ENCODE data around the gene CHMP1B.
"Not testable (repeated sequence)": the region's sequence is repeated elsewhere in the genome, so short reads cannot be mapped to it uniquely, and the experiment has no call there.

CHMP1B gene

DNA sequence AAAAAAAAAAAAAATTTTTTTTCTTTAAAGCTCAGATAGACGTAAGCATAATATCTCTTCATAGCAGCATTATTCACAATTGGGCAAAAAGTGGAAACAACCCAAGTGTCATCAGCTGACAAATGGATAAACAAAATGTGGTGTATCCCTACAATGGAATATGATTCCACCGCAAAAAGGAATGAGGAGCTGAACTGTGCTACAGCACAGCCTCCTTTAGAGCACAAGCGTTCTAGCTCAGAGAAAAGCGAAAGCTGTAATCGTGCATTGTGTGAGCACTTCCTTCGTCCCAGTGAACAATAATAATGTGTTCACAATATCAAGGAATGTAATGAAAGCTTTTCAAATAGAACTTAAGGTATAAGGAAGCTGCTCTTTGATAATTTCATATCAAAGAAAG is 11.7 kb upstream of the CHMP1B start:
- DNase-seq (ENCODE audit: low read depth in 3 of 3, low spot score in 1 of 3), result no peak

DNA sequence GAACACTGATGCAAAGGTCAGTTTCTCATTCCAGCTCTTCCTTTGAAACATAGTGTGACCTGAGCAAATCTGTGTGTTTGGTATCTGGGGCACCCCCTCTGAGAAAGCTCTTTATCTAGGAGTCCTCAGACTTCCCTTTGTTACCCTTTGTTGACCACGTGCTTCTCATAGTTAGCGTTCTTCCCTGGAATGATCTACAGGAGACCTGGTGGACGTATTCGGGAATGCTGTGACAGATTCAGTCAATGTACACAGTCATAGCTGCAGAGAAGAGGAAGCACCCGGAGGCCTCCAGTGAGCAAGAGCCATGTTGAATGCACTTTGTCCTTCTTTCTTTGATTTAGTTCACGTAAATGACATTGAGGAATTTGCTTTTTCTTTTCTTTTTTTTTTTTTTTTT is 10.7 kb upstream of the CHMP1B start:
- DNase-seq (ENCODE audit: low read depth in 3 of 3, low spot score in 1 of 3), result no peak

DNA sequence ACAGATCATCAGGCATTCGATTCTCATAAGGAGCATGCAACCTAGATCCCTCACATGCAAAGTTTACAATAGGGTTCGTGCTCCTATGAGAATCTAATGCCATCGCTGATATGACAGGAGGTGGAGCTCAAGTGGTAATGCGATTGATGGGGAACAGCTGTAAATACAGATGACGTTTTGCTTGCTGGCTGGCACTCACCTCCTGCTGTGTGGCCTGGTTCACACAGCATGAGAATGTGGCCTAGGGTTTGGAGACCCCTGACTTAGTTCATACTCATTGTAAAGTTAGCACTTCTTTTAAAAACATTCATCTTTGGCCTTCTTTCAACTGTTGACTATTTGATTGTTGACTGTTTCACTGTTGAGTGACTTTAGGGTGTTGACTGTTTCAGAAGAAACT is 8.7 kb upstream of the CHMP1B start:
- no peak for DNase-seq (ENCODE audit: low read depth in 3 of 3, low spot score in 1 of 3)

DNA sequence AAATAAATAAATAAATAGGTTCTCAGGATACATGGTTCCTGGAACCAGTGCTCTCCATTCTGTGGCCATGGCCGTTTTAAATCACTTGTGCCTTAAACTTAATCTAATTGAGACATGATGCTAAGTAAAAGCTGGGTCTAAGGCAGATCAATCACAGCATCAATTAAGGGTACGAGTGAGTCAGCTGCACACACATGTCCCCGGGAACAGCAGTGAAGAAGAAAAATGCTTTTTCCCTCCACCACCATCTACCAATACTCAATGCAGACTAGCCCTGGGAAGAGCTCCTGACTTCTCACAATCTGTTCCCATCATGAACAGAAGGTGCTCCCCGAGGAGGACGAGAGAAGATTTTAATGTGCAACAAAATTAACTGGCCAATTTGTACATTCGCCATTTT is 6.8 kb upstream of the CHMP1B start:
- no peak for DNase-seq (ENCODE audit: low read depth in 3 of 3, low spot score in 1 of 3)

DNA sequence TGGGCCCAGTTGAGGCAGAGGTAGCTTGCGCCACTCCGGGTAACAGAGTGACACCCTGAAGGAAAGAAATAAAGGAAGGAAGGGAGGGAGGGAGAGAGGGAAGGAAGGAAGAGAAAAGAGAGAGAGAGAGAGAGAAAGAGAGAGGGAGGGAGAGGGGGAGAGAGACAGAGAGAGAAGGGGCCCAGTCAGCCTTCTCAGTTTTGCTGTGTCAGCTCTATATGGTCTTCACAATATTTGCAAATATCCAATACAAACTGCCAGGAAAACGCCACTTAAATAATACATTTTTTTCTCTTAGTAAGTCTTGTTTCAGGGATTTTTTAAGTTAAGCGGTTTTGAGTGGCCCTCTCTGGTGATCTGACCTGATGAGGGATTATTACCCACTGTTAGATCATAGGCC is 5.6 kb upstream of the CHMP1B start:
- no peak for DNase-seq (ENCODE audit: low read depth in 3 of 3, low spot score in 1 of 3)

DNA sequence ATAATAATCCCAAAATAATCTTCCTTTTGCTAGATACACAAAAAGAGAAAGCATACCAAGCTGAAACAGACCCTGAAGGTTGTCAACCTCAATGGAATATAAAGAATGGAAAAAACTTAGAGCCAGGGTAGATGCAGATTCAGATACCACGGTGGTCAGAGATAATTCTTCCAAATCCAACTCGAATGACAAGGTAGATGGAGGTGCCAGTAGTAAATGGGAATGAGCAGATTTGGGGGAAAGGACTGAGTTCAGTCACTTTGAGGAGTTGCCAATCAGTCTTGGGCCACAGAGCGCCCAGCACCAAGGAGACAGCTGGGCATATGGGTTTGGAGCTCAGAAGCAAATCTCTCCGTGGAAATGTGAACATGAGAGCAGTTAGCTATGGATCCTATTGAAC is 3.4 kb upstream of the CHMP1B start:
- DNase-seq (ENCODE audit: low read depth in 3 of 3, low spot score in 1 of 3), result no peak

DNA sequence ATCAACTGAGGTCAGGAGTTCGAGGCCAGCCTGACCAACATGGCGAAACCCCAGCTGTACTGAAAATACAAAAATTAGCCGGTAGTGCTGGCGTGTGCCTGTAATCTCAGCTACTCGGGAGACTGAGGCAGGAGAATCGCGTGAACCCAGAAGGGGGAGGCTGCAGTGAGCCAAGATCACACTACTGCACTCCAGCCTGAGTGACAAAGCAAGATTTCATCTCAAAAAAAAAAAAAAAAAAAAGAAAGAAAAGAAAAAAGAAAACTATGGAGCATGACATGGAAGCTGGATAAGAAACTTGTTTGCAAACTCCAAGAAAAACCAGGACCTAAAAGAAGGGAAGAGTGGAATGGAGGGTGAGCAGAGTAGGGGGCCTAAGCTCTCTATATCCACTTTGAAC is 1.9 kb upstream of the CHMP1B start:
- DNase-seq (ENCODE audit: low read depth in 3 of 3, low spot score in 1 of 3), result no peak

DNA sequence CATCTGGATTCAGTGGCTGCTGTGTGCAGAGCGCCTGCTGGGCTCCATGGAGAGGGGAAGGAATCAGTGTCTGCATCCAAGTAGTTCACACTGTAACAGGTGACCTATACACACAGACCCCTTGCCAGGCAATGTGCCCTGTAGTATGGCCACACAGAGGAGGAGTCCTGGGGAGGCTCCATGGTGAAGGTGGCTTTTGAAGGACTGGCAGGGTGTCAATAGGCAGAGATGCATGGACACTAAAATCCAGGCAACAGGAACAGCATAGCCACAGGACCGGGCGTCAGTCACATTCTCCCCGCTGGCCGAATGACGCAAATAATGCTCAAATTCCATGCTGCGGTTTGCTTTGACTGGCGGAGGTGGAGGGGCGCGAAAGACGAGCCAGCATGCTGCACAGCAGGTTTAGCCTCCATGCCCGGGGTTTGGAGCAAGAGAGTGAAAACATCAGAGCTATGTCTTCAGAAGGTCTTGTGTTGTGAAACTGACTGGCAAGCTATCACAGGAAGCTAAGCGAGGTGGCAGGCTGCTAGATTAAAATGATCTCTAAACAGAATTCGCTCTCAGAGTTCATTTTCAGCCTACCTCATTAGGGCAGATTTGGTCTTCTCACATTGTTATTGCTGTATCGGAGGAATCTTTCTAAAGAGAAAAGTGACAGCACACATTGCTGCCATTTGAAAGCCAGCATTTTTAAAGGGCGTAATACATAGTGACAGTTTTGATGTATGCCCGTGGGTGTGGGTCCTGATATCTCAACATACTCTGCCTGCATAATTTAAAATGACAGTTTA is 1.2 kb upstream of the CHMP1B start:
- DNase-seq (ENCODE audit: low read depth in 3 of 3, low spot score in 1 of 3), result peak in 2 of 3 donors; percentile 2 to 13

DNA sequence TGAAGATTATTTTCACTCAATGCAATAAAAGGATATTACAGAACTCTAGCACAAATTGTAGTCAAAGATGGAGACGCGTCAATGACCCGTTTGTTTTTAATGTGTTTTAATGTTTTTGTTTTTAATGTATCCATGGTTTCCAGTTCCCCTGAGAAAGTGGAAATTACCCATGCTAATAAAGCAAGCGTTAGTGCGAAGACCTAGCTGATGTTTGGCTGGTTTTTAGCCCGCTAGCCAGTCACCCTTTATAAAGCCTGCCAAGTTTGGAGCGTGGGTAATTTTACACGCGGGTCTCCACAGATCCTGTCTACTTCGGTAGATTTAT is 430 bp upstream of the CHMP1B start:
- no peak for DNase-seq (ENCODE audit: low read depth in 3 of 3, low spot score in 1 of 3)

DNA sequence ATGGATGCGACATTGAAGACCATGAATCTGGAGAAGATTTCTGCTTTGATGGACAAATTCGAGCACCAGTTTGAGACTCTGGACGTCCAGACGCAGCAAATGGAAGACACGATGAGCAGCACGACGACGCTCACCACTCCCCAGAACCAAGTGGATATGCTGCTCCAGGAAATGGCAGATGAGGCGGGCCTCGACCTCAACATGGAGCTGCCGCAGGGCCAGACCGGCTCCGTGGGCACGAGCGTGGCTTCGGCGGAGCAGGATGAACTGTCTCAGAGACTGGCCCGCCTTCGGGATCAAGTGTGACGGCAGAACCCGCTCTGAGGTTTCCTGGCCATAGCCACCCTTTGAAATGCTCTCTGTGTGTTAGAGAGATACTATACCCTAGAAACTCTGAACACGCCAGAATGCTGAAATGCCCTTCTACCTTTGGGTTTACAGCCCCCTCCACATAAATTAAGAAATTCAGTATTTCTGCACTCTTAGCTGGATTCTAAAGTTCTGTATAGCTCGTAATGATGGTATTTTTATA is 659 bp downstream of the CHMP1B start:
- DNase-seq (ENCODE audit: low read depth in 3 of 3, low spot score in 1 of 3), result peak in 2 of 3 donors; percentile 4 to 10

DNA sequence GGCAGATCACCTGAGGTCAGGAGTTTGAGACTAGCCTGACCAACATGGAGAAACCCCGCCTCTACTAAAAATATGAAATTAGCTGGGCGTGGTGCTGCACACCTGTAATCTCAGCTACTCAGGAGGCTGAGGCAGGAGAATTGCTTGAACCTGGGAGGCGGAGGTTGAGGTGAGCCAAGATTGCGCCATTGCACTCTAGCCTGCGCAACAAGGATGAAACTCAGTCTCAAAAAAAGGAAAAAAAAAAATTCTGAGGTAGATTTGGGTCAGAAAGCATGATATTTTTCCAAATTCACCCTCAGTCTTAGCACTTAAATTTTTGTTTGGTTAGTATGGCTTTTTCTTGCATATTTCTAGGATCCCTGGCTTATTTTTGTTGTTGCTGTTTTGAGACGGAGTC is 3.3 kb downstream of the CHMP1B start:
- not testable (repeated sequence) for DNase-seq (ENCODE audit: low read depth in 3 of 3, low spot score in 1 of 3)

DNA sequence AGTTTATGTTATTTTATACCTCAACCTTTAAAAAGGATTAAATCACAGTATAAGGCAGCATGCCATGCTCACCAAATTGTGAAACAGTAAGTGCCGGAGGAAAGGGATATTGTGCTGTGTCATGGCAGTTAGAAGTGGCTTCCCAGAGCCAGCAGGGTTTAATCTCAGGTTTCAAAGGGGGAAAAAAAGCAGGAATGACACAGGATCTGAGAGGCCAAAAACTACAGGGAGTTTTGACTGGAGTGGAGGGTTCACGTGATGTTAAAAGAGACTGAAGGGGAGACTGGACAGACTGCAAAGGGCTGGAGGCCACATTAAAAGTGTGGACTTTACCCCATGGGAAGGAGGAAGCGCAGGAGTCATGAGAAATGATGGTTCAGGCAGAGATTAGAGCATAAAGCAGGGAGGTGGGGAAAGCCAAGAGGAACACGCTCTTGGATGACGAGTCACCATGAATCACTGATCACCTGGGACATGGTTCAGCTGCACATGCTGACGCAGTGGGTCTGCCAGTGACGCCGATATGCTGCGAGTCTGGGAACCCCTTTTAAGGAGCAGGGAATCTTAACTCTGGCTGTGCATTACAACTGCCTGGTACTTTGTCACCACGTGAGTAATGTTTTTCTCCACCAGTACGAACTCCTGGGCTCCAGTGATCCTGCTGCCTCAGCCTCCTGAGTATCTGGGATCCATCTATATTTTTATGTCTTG is 6.1 kb downstream of the CHMP1B start:
- no peak for DNase-seq (ENCODE audit: low read depth in 3 of 3, low spot score in 1 of 3)

DNA sequence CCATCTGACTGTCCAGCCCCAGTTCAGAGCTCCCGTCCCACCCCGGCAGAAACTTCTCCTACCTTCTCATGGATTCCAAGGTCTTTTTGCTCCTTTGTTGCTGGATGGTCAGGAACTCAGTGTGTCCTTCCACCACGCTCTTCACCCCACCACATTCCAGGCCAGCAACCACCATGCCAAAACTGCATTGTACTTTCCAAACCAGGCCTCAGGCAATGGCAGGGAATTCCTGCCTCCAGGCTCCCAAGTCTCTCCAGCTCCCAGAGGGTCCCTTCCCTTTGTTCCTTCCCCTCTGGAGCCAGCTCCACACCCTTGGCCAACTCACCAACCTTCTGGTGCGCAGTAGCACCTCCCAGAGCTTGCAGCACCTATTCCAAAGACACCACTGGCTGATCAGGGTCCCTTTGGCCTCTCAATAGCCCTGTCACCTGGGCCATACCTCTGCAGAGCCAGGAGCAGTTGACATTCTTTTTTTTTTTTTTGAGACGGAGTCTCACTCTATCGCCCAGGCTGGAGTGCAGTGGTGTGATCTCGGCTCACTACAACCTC is 8.1 kb downstream of the CHMP1B start:
- DNase-seq (ENCODE audit: low read depth in 3 of 3, low spot score in 1 of 3), result no peak

DNA sequence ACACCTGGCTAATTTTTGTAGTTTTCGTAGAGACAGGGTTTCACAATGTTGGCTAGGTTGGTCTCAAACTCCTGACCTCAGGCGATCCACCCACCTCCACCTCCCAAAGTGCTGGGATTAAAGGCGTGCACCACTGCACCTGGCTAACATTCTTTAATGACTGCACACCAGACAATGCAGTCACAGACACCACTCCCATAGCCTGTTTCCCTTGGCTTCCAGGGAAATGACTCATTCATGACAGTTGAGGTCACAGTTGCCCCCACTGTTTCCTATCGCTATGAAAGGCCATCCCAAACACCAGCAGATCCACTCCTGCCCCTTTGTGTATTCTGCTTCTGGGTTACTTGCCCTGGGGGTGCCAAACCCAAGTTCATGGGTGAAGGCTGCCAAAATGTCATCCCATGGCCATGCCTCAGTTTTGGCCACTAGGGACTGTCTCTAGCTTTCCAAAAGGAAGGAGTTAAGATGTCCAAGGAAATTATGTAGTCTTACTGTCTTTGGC is 8.7 kb downstream of the CHMP1B start:
- no peak for DNase-seq (ENCODE audit: low read depth in 3 of 3, low spot score in 1 of 3)

DNA sequence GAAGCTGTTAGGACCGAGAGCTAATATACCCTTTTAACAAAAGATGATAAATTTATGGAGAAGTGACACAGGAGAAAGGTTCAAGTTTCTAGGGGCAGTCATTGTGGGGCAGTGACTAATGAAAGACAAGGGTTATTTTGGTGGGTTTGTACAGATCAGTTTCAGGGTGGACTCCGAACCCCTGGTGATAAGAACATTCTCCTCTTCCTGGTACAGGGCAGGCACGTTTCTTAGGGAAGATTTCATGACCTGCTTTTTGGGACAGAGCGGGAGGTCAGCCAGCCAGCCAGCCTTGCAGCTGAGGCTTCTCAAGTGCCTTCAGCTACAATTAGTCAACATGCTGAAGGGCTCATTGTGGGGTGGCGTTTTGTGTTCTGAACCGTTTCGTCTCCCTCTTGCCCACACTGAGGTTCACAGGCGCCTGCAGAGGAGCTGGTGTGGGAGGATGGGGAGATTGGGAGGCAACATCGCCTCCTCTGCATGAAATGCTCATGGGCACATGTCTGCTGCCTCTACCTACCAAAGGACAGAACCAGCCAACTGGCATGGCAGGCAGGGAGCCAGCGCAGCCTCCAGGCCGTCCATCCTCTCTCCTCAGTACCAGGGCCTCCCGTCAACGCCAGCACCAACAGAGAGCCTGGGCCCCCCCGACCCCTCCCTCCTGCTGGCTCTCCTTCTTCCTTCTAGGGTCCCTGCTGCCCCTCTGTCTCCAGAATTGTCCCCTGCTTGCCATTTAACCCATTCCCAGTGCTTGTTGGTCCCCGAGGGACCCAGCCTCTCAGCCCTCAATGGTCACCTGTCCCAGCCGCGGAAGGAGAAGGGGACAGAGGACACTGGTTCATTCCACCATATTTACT is 9.6 kb downstream of the CHMP1B start:
- no peak for DNase-seq (ENCODE audit: low read depth in 3 of 3, low spot score in 1 of 3)

DNA sequence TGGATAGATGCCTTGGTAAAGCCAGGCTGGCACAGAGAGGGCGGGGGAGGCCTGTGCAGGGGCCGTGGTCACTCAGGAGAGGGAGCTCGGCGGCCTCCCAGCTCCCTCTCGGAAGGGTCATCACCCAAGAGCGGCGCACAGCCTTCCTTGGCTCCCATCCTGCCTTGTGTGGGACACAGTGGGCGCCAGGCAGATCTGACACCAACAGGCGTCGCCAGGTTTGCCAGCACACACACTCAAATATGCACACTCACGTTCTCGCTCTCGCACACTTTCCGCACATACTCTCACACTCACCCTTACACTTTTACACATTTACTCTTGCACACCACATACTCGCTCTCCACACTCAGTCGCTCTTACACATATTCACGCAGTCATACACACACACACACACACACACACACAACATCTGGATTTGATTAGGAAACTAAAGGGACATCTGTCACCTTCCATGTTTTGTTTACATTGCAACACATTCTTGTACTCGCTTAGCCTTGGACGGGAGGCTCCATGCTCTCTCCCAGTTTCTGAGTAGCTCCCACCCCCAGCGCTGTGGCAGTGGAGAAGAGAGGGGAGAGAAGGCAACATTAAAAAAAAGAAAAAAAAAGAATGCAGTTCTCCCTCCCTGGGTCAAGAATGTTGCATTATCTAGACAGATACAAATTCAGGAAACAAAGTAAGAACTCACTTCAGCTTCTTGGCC is 10.5 kb downstream of the CHMP1B start:
- no peak for DNase-seq (ENCODE audit: low read depth in 3 of 3, low spot score in 1 of 3)

DNA sequence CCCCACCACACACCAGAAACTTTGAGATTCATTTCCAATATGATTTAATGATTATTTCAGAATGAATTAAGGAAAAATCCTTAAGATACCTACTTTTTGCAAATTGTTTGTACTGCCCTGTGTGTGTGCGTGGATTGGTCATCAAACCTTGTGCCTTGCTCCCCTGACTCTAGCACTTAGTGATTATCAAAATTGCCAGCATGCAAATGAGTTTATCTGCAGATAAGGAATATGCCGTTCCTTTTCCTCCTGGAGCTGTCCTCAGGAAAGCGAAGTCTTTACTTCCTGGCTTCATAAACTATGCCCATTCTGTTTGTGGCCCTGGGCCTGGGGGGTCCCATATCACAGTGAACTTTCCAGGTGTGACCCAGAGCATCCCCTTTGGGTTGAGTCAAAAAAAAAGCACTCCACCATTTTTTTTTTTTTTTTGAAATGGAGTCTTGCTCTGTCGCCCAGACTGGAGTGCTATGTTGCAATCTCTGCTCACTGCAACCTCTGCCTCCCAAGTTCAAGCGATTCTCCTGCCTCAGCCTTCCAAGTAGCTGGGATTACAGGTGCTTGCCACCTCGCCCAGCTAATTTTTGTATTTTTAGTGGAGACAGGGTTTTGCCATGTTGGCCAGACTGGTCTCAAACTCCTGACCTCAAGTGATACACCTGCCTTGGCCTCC is 11.4 kb downstream of the CHMP1B start:
- DNase-seq (ENCODE audit: low read depth in 3 of 3, low spot score in 1 of 3), result no peak

DNA sequence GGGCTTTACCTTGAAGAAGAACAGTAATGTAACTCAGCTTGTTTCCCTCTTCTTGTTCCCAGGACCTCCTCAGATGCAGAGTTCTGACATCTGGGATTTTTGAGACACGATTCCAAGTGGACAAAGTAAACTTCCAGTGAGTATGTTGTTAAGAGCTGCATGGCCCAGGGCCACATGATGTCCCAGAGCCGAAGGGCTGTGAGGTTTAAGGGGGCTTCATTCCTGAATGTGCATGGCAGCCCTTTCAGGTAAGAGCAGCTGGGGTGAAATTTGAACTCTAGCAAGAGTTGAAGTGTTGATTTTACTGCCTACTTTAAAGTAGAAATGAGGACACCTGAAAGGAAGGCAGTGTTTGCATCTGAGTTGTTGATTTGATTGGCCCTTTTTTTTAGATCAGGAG is 13.3 kb downstream of the CHMP1B start:
- no peak for DNase-seq (ENCODE audit: low read depth in 3 of 3, low spot score in 1 of 3)

DNA sequence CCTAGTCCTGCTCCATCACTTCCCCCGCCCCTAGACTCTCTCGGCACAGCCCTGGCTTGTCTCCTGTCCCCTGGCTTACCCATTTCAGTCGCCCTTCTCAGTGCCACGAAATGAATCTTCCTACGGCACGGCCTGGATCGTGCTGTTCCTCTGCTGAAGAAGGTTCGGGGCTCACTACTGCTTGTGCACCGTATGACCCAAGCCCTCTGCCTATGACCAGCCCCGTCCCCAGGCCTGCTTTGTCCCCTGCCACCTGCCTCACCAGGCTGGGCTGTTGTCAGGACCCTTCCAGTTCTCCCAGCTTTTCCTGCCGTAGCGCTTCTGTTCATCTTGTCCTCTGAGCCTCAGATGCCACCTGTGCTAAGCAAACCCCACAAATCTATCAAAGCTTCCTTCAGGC is 13.9 kb downstream of the CHMP1B start:
- DNase-seq (ENCODE audit: low read depth in 3 of 3, low spot score in 1 of 3), result no peak

DNA sequence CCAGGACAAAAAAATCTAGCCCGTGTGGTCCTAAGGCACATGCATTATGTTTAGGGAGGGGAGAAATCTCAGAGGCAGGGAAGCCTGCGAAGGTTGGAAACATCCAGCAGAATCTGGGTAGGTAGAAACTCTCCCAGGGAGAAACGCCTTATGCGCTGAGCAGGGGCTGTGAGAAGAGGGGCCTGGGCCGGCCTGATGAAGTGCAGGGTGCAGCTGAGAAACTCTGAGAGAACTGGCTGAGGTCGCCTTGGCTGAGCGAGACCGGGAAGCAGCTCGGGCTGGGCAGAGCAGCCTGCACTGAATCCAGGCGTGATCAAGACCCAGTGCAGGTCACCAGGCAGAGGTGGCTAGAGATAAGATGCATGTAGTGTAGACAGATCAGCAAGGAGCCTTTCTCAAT is 15.1 kb downstream of the CHMP1B start:
- no peak for DNase-seq (ENCODE audit: low read depth in 3 of 3, low spot score in 1 of 3)
